HG02970 (cell line): ENCODE results near the gene EEIG2.

Experiments
- ATAC-seq: cut with Tn5 transposase; IDR thresholded peaks from one replicate; pipeline ENCODE4 v1.9.1; 2021; ENCODE audit warnings: mild to moderate bottlenecking, moderate library complexity, moderate number of reproducible peaks; ENCODE audit not compliant: unreplicated experiment, low FRiP score

Gene EEIG2

GRCh38 chr1:108574008-108574407 lies 14.1 kb downstream of the EEIG2 start:
- no peak for ATAC-seq

- no peak for ATAC-seq
Observed at GRCh38 chr1:108575375-108575774, 15.5 kb downstream of the EEIG2 start.

GRCh38 chr1:108583757-108584427 lies 24.0 kb downstream of the EEIG2 start:
- ATAC-seq = no peak

DNA sequence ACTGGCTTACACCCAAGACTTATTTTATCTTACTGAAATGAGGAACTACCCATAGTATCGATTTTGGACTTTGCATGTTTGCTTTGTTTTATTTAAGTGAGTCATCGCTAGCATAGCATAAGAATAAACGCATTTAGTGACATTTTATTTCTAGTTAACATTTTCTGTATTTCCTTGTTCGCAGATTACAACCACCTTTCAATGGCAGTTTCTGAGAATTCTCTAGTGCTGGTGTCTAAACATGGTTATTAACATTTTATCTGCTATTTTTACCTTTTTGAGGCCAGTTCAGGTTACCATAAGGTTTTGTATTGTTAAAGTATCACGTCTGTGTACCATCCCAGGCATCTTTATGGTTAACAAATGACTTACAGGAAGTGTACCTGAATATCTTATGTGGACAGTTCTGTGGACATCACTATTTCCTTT lies 24.5 kb downstream of the EEIG2 start:
- ATAC-seq = no peak

DNA sequence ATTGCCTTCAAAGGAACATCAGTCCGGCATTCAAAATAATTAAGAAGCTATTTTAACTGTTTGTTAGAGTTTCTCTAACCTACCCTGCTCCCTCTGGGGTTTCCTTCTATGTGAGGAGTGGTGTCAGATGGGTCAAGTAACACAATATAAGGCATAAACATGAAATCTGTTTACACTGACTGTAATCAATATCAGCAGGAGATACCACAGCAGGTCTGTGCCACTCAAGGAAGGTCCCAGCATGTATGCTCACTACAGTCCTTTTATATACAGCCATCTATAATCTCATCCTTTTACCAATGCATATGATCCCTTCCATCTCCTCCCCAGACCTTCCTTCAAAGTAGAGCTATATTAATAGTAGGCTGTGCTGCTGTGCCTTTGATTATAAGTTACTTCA lies 25.4 kb downstream of the EEIG2 start:
- ATAC-seq = no peak

GRCh38 chr1:108590441-108590840 lies 30.5 kb downstream of the EEIG2 start:
- no peak for ATAC-seq

DNA sequence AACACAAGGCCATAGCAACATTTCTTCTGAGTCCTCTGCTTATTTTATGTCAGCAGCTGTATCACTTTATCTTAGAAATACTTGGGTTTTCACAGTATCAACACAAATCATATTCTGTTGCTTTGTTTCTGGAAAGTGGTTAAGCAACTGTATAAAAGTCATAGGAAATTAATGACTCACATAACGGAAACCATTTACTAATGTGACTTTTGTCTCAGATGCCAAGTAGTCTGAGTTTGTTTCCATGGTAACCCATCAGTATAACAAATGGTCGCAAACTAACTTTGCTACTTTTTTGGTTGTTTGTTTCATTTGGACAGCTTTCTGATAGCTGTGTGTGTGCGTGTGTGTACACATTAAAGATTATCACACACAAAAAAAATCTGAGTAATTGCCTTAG lies 31.1 kb downstream of the EEIG2 start:
- ATAC-seq = no peak

DNA sequence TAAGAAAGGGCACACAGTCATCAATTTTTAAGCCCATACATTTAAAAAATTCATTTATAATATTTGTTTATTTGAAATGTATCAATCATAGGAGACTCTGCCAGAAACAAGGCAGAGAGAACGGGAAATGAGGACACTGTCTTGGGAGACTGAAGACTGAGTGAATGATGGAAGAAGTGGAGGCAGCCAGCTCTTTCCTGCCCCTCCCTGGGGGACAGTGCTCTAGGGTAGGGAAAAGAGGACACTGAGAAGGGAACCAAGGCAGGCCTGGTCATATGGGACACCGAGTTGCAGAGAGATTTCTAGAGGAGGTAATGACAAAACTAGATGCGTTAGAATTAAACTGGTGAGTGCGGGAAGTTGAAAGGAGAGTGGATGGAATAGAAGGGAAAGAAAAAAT lies 31.6 kb downstream of the EEIG2 start:
- no peak for ATAC-seq

DNA sequence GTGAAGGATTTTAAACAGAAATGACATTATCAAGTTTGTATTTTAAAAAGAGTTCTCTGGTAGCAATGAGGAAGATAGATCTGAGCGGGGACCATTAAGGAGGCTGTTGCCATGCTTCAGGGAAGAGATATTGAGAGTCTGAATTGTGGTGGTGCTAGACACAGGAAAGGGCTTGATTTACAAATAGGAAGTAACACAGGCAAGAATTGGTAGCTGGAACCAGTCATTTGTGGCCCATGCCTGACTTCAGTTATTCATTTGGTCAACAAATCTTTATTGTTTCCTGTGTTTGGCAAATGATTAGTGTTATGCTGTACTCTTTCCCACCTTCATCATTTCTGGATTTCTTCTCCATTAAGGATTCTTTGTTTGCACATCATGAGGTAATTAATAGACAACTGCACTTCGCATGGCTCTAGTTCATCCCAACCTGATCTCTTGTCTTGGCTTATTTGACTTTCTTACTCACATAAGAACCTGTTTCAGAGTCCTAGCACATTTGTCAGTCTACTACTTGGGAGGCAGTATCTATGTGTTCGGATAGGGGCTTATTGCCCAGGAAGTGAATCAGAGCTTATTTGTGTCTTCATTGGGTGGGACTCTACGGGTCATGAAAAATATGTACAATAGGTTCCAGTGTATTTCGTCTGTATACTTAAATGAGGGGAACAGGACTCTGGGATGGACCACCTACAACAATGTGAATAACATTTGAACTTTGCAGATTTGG lies 32.3 kb downstream of the EEIG2 start:
- ATAC-seq = no peak

DNA sequence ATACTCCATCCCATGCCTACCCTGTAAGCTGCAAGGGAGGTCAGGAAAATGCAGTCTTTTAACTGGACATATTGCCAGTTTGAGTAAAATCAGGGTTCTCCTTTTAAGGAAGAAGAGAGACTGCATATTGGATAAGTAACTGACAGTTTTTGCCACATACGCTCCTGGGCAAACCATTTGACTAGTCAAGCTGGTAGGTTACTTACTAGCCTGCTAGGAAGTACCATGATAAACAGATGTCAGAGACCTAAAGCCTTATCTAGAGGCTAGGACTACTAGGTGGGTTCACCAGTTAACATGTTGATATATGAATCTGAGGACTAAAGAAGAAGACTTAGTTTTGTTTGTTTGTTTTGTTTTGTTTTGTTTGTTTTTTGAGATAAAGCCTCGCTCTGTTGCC lies 33.5 kb downstream of the EEIG2 start:
- ATAC-seq = no peak

DNA sequence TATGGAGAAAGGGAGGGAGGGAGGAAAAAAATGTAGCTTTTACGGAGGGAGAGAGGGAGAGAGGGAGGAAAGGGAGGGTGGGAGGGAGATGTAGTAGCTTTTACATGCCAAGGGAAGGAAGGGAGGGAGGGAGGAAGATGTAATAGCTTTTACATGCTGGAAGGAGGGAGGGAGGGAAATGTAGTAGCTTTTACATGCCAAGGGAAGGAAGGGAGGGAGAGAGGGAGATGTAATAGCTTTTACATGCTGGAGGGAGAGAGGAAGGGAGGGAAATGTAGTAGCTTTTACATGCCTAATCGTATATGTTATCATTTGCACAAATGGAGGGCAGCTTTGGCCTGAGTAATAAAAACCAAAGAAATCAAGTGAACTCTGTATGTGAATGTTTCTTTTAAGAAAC lies 35.6 kb downstream of the EEIG2 start:
- ATAC-seq = no peak

DNA sequence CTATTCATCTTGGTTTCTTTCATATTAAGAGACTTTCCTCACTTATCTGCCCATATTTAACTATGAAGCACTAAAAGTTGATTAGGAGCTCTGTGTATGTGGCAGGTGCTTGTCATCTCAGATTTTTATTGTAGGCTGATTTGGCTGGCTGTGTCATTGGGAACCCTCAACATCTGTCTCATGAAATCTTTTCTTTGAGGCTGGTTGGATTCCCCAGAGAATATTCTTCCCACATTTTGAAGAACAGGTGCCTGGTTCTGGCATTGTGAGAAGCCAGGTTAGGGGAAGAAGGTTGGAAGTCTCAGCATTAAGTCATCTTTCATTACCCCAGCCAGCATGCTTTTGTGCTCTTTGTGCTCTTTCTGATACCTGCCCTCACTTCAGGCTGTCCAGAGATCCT lies 37.1 kb downstream of the EEIG2 start:
- ATAC-seq = no peak

DNA sequence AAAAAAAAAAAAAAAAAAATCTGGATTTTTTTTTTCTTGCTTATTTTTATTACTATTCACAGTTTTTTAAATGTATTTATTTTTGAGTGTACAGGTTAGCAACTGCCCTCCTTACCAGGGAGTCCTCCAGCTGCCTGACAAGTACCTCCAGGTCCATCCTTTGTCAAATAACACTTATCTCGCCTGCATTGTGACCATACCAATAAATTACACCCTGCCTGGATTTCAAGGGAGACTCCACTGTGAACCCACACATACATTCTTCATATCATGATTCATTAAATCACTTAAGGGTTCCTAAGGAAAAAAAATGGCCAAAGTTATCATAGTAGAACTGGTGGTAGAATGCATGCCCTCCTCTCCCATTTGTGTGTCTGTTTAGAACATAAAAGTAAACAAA lies 38.4 kb downstream of the EEIG2 start:
- ATAC-seq = no peak

DNA sequence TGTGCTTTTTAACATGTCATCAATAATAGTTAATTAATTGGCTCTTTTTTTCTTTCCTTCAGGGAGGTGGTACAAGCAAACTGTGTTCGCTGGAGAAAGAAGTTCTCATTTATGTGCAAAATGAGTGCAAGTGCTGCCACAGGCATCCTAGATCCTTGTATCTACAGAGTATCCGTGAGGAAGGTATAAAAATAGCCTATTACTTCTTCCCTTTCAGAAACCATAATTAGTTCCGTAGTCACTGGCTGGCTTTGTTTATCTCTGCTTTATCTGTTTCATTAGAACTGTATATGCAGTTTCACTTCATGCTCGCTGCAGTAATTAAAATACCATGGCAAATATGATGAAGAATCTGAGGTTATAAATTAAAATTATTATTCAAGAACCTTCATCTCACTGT lies 40.6 kb downstream of the EEIG2 start:
- no peak for ATAC-seq

DNA sequence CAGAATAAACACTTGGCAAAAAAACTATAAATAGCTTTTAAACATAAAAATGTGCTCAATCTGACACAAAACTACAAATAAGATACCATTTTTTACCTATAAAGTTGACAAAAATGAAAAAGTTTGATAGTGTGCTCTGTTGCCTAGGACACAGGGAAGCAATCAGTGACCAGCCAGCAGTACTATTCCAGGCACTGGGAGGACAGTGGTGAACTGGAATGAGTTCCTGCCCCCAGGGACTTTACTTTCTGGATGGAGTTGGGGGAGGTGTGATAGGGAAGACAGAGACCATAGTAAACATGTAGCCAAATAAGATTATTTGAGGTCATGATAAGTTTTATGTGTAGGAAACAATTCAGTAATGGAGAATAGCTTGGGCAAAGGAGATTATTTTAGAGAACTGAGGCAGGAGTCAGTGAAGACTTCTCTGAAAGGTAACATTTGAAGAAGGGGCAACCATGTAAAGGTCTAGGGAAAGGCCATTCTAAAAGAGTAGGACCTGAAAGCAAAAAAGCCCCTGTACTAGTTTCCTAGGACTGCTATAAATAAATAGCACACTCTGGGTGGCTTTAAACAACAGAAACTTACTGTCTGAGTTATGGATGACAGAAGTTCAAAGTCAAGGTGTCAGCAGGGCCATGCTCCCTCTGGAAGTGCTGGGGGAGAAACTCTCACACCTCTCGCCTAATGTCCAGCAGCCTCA lies 42.0 kb downstream of the EEIG2 start:
- ATAC-seq = no peak

DNA sequence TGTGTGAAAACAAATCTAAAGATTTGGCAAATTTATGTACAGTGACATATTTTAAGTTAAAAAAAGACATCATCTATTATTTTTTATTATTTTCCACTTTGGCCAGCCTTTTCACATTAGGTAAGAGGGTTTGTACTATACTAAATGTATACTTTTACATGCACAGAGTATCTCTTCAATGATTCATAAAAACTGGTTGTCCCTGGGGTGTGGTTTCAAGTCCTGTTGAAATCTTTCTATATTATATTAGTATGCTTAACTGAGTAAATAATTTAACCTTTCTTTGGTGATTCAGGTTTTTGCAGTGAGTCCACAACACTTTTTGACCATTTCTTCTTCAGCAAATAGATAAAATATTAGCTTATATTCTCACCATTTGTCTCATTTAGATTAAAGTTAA lies 45.7 kb downstream of the EEIG2 start:
- ATAC-seq = no peak

GRCh38 chr1:108606478-108606877 lies 46.6 kb downstream of the EEIG2 start:
- no peak for ATAC-seq

- ATAC-seq = no peak
Observed at GRCh38 chr1:108609483-108610049, 49.7 kb downstream of the EEIG2 start.
